HUES48 (cell line): ENCODE measurements around the gene TULP1.

ENCODE experiments used
- H3K27ac ChIP-seq: one replicate; pipeline ENCODE4 v1.7.0; 2013; ENCODE audit warnings: low read depth, low read length, inconsistent platforms
- H3K27me3 ChIP-seq: 2 replicates; pipeline ENCODE4 v1.6.1; 2013; ENCODE audit warnings: mild to moderate bottlenecking, low read length; ENCODE audit not compliant: control insufficient read depth, insufficient read depth
- H3K36me3 ChIP-seq: 2 replicates; pipeline ENCODE4 v1.6.1; 2013; ENCODE audit warnings: low read length; ENCODE audit not compliant: control insufficient read depth, insufficient read depth
- H3K4me1 ChIP-seq: 2 replicates; pipeline ENCODE4 v1.6.1; 2013; ENCODE audit warnings: mild to moderate bottlenecking, low read length; ENCODE audit not compliant: control insufficient read depth, insufficient read depth
- H3K4me3 ChIP-seq: 2 replicates; pipeline ENCODE4 v1.5.1; 2013; ENCODE audit warnings: mild to moderate bottlenecking, low read depth, low read length
- H3K9ac ChIP-seq: 2 replicates; pipeline ENCODE4 v1.6.1; 2013; ENCODE audit warnings: mild to moderate bottlenecking, low read depth, low read length, moderate library complexity
- H3K9me3 ChIP-seq: 2 replicates; pipeline ENCODE4 v1.6.1; 2013; ENCODE audit warnings: low read length; ENCODE audit not compliant: control insufficient read depth, insufficient read depth

Gene TULP1

GRCh38 chr6:35496036-35496840, 16.5 kb downstream of the TULP1 start:
- H3K9me3 ChIP-seq, result no peaks in the 10 kb centered on the region
- peak overlapping the region; percentile 70 for H3K4me3 ChIP-seq
- peak overlapping the region; percentile 71 for H3K27ac ChIP-seq
- no peaks in the 10 kb centered on the region for H3K36me3 ChIP-seq
- no peak overlapping the region; the same call in 1 of the 2 replicates for H3K9ac ChIP-seq
- peaks cover 63% of the 10 kb centered on the region for H3K4me1 ChIP-seq
- H3K27me3 ChIP-seq, result peaks cover 26% of the 10 kb centered on the region

GRCh38 chr6:35495258-35496035, 17.2 kb downstream of the TULP1 start:
- H3K27me3 ChIP-seq, result peaks cover 26% of the 10 kb centered on the region
- H3K4me1 ChIP-seq, result peaks cover 66% of the 10 kb centered on the region
- H3K4me3 ChIP-seq, result peak overlapping the region; percentile 70
- peak overlapping the region; percentile 71 for H3K27ac ChIP-seq
- H3K9ac ChIP-seq, result no peak overlapping the region
- no peaks in the 10 kb centered on the region for H3K36me3 ChIP-seq
- H3K9me3 ChIP-seq, result no peaks in the 10 kb centered on the region

DNA sequence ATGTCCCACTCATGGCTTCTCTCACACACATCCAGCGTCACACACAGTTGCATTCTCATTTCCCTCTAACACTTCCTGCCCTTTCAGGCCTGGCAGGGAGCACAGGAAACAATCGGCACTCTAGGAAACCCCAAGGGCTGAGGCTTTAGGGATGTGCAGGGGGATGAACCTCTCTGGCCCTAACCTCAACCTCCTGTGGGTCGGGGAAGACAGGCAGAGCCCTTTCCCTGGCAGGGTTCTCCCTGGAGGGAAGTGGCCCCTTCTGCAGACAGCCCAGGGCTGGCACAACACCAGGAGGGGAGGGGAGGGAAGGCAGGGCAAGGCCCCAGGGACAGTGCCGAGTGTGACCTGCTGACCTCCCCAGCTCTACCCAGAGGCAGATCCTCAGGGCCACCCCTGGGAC, 18.5 kb downstream of the TULP1 start:
- no peak overlapping the region for H3K9ac ChIP-seq
- no peaks in the 10 kb centered on the region for H3K36me3 ChIP-seq
- peaks cover 72% of the 10 kb centered on the region for H3K4me1 ChIP-seq
- H3K9me3 ChIP-seq, result no peaks in the 10 kb centered on the region
- no peak overlapping the region; the same call in 1 of the 2 replicates for H3K4me3 ChIP-seq
- H3K27ac ChIP-seq, result no peak overlapping the region
- H3K27me3 ChIP-seq, result peaks cover 18% of the 10 kb centered on the region

DNA sequence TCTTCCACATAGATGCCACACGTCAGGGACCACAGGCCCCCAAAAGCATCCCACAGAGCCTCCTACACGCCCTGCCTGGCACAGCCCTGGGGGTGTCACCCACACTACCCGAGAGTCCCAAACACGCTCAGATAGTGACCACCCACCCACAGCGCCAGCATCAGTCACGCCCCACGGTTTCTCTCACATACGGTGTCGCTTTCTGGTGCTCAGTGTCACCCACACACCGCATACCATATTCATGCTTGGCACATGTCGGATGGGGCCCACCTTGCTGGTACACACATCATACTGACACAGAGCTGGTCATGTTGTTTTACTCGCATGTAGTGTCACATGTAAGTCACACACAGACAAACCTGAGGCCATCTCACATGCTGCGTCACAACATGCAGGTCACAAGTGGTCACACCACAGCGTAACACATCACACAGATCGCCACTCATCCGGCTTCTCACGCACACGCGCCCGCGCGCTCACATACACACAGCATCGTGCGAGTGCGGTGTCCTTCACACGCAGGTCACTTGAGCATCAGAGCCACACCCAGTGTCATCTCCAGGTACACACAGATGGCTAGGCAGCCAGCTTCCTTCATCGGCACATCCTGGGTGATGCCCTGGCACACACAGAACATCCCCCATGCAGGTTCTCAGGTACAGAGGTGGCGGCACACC, 19.3 kb downstream of the TULP1 start:
- H3K9ac ChIP-seq, result no peak overlapping the region; the same call in 1 of the 2 replicates
- H3K36me3 ChIP-seq, result no peaks in the 10 kb centered on the region
- H3K4me3 ChIP-seq, result no peak overlapping the region
- no peaks in the 10 kb centered on the region for H3K9me3 ChIP-seq
- H3K27ac ChIP-seq, result no peak overlapping the region
- H3K27me3 ChIP-seq, result peaks cover 11% of the 10 kb centered on the region
- H3K4me1 ChIP-seq, result peaks cover 69% of the 10 kb centered on the region

DNA sequence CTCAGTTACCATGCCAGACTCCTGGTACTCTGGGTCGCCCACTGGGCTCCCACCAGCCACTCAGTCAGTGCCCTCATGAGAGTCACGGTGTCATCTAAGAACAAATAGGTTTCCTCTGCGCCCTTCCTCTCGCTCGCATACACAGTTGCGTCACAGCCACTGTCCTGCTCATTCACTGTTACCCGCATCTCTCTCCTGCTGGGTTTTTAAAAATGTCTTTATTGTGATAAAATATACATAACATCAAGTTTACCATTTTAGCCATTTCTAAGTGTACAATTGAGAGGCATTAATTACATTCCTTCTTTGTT, 19.8 kb downstream of the TULP1 start:
- H3K4me1 ChIP-seq, result peaks cover 70% of the 10 kb centered on the region
- H3K27me3 ChIP-seq, result peaks cover 6% of the 10 kb centered on the region; the same call in 1 of the 2 replicates
- no peaks in the 10 kb centered on the region for H3K36me3 ChIP-seq
- H3K27ac ChIP-seq, result peak overlapping the region; percentile 55
- no peak overlapping the region for H3K4me3 ChIP-seq
- H3K9me3 ChIP-seq, result no peaks in the 10 kb centered on the region
- H3K9ac ChIP-seq, result no peak overlapping the region

- H3K4me1 ChIP-seq, result peaks cover 75% of the 10 kb centered on the region
Observed at GRCh38 chr6:35492258-35492973, 20.3 kb downstream of the TULP1 start.

GRCh38 chr6:35491558-35492257, 21.0 kb downstream of the TULP1 start:
- Histone ChIP-seq H3K4me1 (peaks cover 81% of the 10 kb centered on the region), H3K9ac (no peak overlapping the region), H3K36me3 (no peaks in the 10 kb centered on the region), H3K4me3 (0 out of 2 replicates have a peak overlapping the region, but pooled peaks have one; percentile 23), H3K27ac (peak overlapping the region; percentile 55), H3K9me3 (no peaks in the 10 kb centered on the region), H3K27me3 (peaks cover 6% of the 10 kb centered on the region; the same call in 1 of the 2 replicates)

More at GRCh38 chr6:35492258-35492973, 20.3 kb downstream of the TULP1 start:
- Histone ChIP-seq H3K36me3 (no peaks in the 10 kb centered on the region), H3K4me3 (0 out of 2 replicates have a peak overlapping the region, but pooled peaks have one; percentile 23), H3K27ac (peak overlapping the region; percentile 55), H3K27me3 (peaks cover 6% of the 10 kb centered on the region; the same call in 1 of the 2 replicates), H3K9me3 (no peaks in the 10 kb centered on the region), H3K9ac (no peak overlapping the region)

DNA sequence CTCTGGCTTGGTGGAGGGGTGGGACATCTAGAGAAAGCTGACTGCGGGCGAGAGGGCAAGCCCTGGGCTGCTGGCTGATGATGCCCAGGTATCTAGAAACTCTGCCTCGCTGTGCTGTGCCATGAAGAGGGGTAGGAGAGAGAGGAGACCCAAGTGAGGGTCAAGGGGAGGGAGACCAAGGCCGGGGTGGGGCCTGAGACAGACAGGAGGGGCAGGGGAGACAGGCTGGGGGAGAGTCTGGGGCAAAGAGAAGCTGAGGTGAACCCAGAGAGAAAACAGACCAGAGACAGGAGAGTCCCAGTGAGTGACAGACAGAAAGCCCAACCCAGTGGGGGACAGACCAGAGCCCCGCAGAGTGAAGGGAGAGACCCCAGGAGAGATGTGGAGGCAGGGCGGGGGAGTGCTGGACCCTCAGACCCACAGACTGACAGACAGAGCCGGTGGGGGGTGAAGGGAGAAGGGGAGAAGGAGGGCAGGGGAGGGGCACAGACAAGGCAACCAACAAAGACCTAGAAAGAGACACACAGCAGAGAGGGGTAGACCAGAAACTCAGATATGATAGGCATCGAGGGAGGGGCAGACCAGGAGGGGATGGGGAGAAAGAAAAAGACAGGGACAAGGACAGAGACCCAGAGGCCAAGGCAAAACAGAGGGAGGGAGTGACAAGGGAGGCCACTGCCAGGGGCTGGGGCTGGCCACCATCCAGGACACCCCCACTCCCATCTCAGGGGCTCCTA, 21.7 kb downstream of the TULP1 start:
- no peaks in the 10 kb centered on the region for H3K36me3 ChIP-seq
- peak overlapping the region; percentile 96 for H3K27ac ChIP-seq
- peak overlapping the region; percentile 74 for H3K9ac ChIP-seq
- H3K27me3 ChIP-seq, result peaks cover 6% of the 10 kb centered on the region; the same call in 1 of the 2 replicates
- peaks cover 86% of the 10 kb centered on the region for H3K4me1 ChIP-seq
- H3K4me3 ChIP-seq, result peak overlapping the region; percentile 55
- no peaks in the 10 kb centered on the region for H3K9me3 ChIP-seq

DNA sequence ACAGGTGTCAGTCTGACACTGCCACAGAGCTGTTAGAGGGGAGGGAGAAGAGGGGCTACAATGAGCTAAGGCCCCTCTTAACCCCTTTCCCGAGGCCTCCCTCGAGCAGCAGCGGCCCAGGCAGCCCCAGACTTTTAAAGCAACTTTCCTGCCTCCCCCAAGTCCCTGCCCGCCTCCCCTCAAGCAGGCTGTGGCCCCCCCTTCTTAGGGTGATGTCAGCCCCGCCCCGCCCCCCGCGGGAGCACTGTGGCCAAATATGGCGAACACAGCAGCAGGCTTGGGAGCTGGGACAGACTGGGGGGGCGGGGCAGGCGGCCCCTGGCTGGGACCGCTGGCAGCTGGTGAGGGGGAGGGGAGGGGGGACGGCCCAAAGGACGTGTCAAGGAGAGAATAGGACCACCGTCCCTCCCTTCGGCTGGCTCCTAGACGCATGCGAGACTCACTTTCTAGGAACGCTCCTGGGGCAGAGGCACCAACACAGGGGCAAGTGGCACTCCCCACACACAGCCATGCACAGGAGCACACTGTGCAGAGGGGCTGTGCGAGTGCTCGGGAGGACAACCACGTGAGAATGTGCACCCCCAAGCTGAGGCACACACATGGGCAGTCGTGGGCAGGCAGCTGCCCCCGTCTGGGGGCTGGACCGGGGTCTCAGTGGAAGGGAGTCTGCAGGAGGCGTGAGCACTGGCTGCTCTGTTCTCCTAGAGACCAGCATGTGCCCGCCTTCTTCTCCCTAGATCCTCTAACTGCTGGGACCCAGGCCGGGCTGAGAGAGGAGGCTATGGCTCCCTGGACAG, 22.5 kb downstream of the TULP1 start:
- H3K4me3 ChIP-seq, result peak overlapping the region; percentile 55
- peak overlapping the region; percentile 74 for H3K9ac ChIP-seq

More for the DNA sequence above, 22.5 kb downstream of the TULP1 start:
- peak overlapping the region; percentile 96 for H3K27ac ChIP-seq
- H3K27me3 ChIP-seq, result peaks cover 2% of the 10 kb centered on the region; the same call in 1 of the 2 replicates
- no peaks in the 10 kb centered on the region for H3K9me3 ChIP-seq
- peaks cover 85% of the 10 kb centered on the region for H3K4me1 ChIP-seq
- H3K36me3 ChIP-seq, result no peaks in the 10 kb centered on the region
